ENCODE data around the gene GEN1.

Gene GEN1, protein sequence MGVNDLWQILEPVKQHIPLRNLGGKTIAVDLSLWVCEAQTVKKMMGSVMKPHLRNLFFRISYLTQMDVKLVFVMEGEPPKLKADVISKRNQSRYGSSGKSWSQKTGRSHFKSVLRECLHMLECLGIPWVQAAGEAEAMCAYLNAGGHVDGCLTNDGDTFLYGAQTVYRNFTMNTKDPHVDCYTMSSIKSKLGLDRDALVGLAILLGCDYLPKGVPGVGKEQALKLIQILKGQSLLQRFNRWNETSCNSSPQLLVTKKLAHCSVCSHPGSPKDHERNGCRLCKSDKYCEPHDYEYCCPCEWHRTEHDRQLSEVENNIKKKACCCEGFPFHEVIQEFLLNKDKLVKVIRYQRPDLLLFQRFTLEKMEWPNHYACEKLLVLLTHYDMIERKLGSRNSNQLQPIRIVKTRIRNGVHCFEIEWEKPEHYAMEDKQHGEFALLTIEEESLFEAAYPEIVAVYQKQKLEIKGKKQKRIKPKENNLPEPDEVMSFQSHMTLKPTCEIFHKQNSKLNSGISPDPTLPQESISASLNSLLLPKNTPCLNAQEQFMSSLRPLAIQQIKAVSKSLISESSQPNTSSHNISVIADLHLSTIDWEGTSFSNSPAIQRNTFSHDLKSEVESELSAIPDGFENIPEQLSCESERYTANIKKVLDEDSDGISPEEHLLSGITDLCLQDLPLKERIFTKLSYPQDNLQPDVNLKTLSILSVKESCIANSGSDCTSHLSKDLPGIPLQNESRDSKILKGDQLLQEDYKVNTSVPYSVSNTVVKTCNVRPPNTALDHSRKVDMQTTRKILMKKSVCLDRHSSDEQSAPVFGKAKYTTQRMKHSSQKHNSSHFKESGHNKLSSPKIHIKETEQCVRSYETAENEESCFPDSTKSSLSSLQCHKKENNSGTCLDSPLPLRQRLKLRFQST

DNA sequence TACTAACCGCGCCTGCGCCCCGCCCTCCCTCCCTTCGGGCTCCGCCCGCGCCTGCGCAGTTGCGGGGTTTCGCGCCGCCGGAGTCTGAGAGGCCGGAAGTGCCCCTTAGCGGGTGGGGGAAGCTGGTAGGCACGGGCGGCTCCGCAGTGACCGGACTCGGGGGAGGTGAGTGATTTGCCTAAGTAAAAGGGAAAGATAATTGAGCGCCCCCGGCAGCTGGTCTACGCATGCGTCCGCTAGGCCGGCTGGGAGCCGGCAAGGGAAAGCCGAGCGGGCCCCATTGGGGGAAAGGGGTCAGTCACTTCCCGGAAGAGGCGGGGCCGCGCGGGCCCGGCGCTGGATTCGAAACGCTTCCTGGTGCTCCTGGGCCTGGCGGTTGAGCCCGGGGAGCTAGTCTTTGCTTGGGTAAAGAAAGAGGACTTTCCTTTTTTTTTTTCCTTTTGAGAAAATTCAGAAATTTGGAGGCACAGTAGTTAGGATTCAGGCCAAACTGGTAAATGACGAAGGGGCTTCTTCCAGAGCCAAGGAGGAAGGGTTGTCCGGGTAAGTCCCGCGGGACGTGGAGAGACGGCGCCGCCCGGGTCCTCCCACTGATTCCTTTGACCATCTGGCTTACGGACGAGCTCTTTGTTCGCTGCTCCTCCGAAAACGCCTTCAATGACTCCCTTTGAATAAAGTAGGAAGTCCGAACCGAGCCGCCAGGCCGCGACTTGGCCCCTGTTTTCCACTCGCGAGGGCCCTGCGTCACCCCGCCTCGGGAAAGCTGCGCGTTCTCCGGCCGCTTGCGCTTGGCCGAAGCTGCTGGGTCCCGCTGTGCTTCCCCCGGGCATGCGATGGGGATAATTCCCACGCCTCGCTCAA is at the start of gene GEN1, which contains the start of gene SMC6:
Gene GEN1 (plus strand): TSS at position 336 of the 861 bp plus-strand sequence. CDS start 5,806 bp downstream, outside the sequence.
Gene SMC6 (minus strand): TSS at position 8 of the 861 bp plus-strand sequence. CDS start 7,864 bp downstream, outside the sequence.
- Mint-ChIP-seq H3K4me3 (peak within 1 kb of the TSS; percentile 88), H3K27me3 (no peaks in the 10 kb centered on the region), H3K27ac (ENCODE audit: low read depth) (peak within 1 kb of the TSS; percentile 97), H3K4me1 (peaks cover 29% of the 10 kb centered on the region), H3K9me3 (no peaks in the 10 kb centered on the region), H3K36me3 (ENCODE audit: insufficient read depth) (peaks cover 10% of the 10 kb centered on the region)
- ATAC-seq (replicated peaks; ENCODE audit: extremely low read depth, poor library complexity, severe bottlenecking) (peak; percentile 79), DNase-seq (ENCODE audit: low spot score in 2 of 2) (peak; percentile 86 to 87)

DNA sequence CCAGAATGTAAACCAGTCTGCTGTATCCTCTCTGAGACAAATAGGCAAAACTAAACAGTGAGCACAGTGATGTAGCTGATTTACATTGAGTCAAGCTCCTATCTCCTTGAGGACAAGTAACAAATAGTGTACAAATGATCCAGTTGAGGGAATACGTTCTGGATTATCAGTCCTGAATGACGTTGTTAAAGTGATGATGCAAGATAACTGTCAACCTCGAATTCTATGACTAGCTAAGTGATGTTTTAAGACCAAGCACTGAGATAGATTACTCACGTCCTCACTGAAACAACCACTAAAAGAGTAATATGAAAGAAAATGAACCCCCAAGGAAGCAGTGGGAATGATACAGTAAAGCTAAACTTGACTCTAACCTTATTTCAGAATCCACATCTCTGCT is 47.1 kb upstream of the GEN1 start:
- H3K9me3 Mint-ChIP-seq, result no peaks in the 10 kb centered on the region
- H3K27me3 Mint-ChIP-seq, result no peaks in the 10 kb centered on the region
- H3K4me3 Mint-ChIP-seq, result no peak overlapping the region
- no peak overlapping the region for H3K27ac Mint-ChIP-seq (ENCODE audit: low read depth)
- no peaks in the 10 kb centered on the region for H3K4me1 Mint-ChIP-seq
- DNase-seq (ENCODE audit: low spot score in 2 of 2), result no peak
- ATAC-seq (replicated peaks; ENCODE audit: extremely low read depth, poor library complexity, severe bottlenecking), result no peak
- peaks cover 18% of the 10 kb centered on the region for H3K36me3 Mint-ChIP-seq (ENCODE audit: insufficient read depth)

DNA sequence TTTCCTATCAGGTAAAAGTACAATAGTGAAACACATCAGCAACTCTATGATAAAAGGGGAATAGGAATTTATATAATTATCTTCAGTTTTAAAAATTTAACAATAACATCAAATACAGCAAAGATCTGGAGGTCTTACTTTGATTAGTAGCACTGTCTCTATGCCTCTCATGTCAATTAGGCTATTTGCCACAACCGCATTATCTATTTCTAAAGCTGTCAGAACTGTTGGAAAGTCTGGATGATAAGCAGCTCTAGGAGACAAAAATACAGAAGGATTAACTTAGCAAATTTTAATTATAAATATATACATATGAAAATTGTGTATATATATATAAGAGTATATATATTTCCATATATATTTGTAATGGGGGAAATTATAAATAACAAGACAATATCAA is 45.4 kb upstream of the GEN1 start:
- H3K4me3 Mint-ChIP-seq, result no peak overlapping the region
- H3K27me3 Mint-ChIP-seq, result no peaks in the 10 kb centered on the region
- peaks cover 21% of the 10 kb centered on the region for H3K36me3 Mint-ChIP-seq (ENCODE audit: insufficient read depth)
- ATAC-seq (replicated peaks; ENCODE audit: extremely low read depth, poor library complexity, severe bottlenecking), result no peak
- H3K9me3 Mint-ChIP-seq, result no peaks in the 10 kb centered on the region
- H3K4me1 Mint-ChIP-seq, result no peaks in the 10 kb centered on the region
- no peak overlapping the region for H3K27ac Mint-ChIP-seq (ENCODE audit: low read depth)
- no peak for DNase-seq (ENCODE audit: low spot score in 2 of 2)

DNA sequence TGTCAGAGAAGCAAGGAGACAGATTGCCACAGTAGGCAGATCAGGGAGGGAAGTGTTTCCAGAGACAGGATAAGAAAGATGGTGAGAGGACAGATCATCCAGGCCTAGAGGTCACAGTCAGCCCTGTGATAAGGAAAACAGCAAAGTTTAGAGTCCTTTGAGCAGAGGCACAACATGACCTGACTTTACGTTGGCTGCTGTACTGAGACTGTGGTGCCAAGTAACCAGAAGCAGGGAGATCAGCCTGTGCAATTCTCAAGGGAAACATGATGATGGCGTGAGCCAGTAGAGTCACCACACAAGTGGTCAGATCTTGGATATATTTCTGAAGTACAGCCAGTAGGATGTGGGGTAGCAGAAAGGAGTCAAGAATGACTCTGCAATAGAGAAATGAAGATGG is 44.0 kb upstream of the GEN1 start:
- H3K9me3 Mint-ChIP-seq, result no peaks in the 10 kb centered on the region
- no peak overlapping the region for H3K4me3 Mint-ChIP-seq
- H3K27ac Mint-ChIP-seq (ENCODE audit: low read depth), result no peak overlapping the region
- peaks cover 30% of the 10 kb centered on the region for H3K36me3 Mint-ChIP-seq (ENCODE audit: insufficient read depth)
- no peak for DNase-seq (ENCODE audit: low spot score in 2 of 2)
- ATAC-seq (replicated peaks; ENCODE audit: extremely low read depth, poor library complexity, severe bottlenecking), result no peak
- H3K4me1 Mint-ChIP-seq, result no peaks in the 10 kb centered on the region
- no peaks in the 10 kb centered on the region for H3K27me3 Mint-ChIP-seq

DNA sequence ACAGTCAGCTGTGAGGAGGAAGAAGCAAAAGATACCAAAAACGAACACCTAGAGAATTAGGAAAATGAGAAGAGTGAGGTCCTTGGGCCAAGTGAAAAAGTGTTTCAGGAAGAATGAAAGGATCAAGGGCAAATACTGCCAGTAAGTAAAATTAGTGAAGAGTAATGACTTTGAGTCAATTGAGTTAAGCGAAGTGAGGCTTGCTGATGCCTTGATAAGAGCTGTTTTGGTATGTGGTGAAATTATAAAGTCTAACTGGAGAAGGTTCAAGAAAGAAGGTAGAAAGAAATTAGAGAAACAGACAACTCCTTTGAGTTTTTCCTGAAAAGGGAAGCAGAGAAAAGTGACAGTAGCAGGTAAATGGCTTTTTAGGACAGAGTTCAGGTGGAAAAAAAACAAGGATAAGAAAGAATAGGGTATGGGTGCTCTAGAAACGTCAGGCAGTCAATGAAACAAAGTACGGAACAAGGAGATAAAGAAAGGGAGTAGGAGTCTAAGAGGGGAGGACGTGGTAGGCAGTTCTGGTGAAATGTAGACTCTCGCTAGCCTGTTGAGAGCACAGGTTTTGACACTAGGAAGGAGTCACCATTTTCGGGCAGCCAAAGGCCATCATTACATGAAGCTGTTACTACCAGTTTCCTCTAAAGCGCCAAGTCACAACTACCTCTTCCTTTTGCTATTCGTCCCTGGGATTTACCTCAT is 43.2 kb upstream of the GEN1 start:
- no peaks in the 10 kb centered on the region for H3K4me1 Mint-ChIP-seq
- H3K27ac Mint-ChIP-seq (ENCODE audit: low read depth), result no peak overlapping the region
- no peaks in the 10 kb centered on the region for H3K9me3 Mint-ChIP-seq
- peaks cover 27% of the 10 kb centered on the region for H3K36me3 Mint-ChIP-seq (ENCODE audit: insufficient read depth)
- DNase-seq (ENCODE audit: low spot score in 2 of 2) (no peak), ATAC-seq (replicated peaks; ENCODE audit: extremely low read depth, poor library complexity, severe bottlenecking) (no peak)
- no peak overlapping the region for H3K4me3 Mint-ChIP-seq
- H3K27me3 Mint-ChIP-seq, result no peaks in the 10 kb centered on the region

DNA sequence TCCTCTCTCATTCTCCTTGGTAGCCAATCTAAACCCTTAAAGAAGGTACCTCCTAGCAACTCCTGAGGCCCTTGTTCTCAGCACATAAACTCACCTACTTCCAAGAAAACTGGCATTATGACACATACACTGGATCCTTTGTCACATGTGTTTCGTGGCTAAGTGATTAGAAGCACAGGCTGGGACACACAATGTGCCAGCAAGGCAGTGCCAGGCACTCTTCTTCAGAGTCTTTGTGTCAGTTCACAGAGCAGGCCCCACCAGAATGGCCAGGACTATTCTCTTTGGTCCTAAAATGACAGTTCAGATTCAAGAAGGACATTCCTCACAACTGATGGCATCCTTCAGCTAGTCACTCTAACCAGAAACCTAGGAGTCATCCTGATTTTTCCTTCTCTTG is 40.6 kb upstream of the GEN1 start:
- DNase-seq (ENCODE audit: low spot score in 2 of 2), result no peak

DNA sequence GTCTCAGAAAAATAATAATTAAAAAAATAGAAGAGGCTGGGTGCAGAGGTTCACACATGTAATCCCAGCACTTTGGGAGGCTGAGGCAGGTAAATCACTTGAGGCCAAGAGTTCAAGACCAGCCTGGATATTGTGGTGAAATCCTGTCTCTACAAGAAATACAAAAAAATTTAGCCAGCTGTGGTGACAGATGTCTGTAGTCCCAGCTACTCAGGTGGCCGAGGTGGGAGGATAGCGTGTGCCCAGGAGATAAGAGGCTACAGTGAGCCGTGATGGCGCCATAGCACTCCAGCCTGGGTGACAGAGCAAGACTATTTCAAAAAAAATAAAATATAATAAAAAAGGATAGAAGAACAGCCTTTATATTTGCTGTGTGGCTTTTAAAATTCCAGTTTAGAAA is 36.3 kb upstream of the GEN1 start:
- peaks cover 31% of the 10 kb centered on the region for H3K36me3 Mint-ChIP-seq (ENCODE audit: insufficient read depth)
- no peak overlapping the region for H3K27ac Mint-ChIP-seq (ENCODE audit: low read depth)
- ATAC-seq (replicated peaks; ENCODE audit: extremely low read depth, poor library complexity, severe bottlenecking), result no peak
- no peaks in the 10 kb centered on the region for H3K27me3 Mint-ChIP-seq
- no peaks in the 10 kb centered on the region for H3K9me3 Mint-ChIP-seq
- H3K4me1 Mint-ChIP-seq, result no peaks in the 10 kb centered on the region
- H3K4me3 Mint-ChIP-seq, result no peak overlapping the region
- DNase-seq (ENCODE audit: low spot score in 2 of 2), result no peak

More for the DNA sequence above, 40.6 kb upstream of the GEN1 start:
- Mint-ChIP-seq H3K27ac (ENCODE audit: low read depth) (no peak overlapping the region), H3K4me3 (no peak overlapping the region), H3K4me1 (no peaks in the 10 kb centered on the region), H3K36me3 (ENCODE audit: insufficient read depth) (peaks cover 27% of the 10 kb centered on the region), H3K9me3 (no peaks in the 10 kb centered on the region), H3K27me3 (no peaks in the 10 kb centered on the region)
- no peak for ATAC-seq (replicated peaks; ENCODE audit: extremely low read depth, poor library complexity, severe bottlenecking)

DNA sequence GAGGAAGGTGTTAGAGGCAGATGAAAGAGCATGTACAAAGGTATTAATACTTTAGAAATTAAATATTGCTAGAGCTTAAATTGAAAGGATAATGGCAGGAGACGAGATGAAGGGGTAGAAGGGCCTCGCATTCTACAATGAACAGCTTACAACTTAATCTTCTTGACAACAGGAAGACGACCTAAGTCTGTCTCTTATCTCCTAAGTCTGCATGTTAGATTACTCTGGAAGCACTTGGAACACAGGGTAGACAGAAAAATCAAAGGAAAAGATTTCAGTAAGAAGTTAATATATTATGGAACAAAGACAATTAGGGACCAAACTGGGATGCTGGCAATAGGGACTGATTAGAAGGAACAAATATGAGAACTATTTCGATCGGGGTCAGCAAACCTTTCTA is 35.2 kb upstream of the GEN1 start:
- no peak for ATAC-seq (replicated peaks; ENCODE audit: extremely low read depth, poor library complexity, severe bottlenecking)
- no peak overlapping the region for H3K27ac Mint-ChIP-seq (ENCODE audit: low read depth)
- peaks cover 24% of the 10 kb centered on the region for H3K36me3 Mint-ChIP-seq (ENCODE audit: insufficient read depth)
- no peaks in the 10 kb centered on the region for H3K27me3 Mint-ChIP-seq
- no peak overlapping the region for H3K4me3 Mint-ChIP-seq
- no peaks in the 10 kb centered on the region for H3K9me3 Mint-ChIP-seq
- no peak for DNase-seq (ENCODE audit: low spot score in 2 of 2)
- no peaks in the 10 kb centered on the region for H3K4me1 Mint-ChIP-seq

DNA sequence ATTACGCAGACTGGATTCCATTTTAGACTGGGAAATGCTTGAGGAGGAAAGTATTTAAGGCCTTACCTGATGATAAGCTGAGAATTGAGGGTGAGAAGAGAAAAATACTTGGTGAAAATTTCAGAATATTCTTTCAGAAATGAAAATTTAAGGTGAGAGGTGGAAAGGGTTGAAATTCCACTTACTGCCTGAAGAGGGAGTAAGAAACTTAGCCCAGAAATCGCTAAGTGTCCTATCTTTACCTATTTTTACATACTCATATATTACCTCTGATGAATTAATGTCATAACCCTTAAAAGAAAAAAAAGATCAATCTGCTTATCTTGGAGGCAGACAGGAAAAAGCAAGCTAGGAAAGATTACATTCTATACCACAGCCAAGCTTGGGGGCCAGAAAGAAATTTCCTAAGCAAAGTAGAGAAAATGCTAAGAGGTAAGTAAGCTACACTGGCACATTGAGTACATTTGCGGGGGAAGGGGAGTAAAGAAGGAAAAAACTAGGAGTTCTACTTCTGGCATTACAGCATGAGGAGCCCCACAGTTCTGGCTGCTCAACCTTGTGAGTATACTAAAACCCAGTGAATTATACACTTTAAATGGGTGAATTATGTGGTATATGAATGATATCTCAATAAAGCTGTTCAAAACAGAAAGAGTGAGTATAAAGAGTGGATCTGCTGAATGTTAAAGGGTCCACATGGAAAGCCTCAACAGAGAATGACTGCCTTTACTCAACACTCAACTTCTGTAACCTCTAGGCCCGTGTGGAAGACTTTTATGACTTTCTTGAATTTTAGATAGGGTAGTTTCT is 34.2 kb upstream of the GEN1 start:
- Mint-ChIP-seq H3K4me3 (no peak overlapping the region), H3K27ac (ENCODE audit: low read depth) (no peak overlapping the region), H3K4me1 (no peaks in the 10 kb centered on the region), H3K27me3 (no peaks in the 10 kb centered on the region), H3K36me3 (ENCODE audit: insufficient read depth) (peaks cover 13% of the 10 kb centered on the region), H3K9me3 (no peaks in the 10 kb centered on the region)
- ATAC-seq (replicated peaks; ENCODE audit: extremely low read depth, poor library complexity, severe bottlenecking), result no peak
- DNase-seq (ENCODE audit: low spot score in 2 of 2), result no peak

DNA sequence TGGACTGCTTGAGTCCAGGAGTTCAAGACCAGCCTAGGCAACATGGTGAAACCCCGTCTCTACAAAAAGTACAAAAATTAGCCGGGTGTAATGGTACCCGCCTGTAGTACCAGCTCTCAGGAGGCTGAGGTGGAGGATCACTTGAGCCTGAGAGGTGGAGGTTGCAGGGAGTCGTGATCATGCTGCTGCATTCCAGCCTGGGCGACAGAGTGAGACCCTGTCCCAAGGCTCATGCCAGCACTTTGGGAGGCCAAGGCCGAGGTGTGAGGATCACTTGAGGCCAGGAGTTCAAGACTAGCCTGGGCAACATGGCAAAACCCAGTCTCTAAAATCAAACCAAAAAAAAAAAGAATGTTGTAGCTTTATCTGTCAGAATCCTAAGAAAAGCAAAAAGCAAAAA is 25.7 kb upstream of the GEN1 start:
- Mint-ChIP-seq H3K27ac (ENCODE audit: low read depth) (no peak overlapping the region), H3K27me3 (no peaks in the 10 kb centered on the region), H3K9me3 (no peaks in the 10 kb centered on the region), H3K36me3 (ENCODE audit: insufficient read depth) (peaks cover 24% of the 10 kb centered on the region), H3K4me3 (no peak overlapping the region), H3K4me1 (no peaks in the 10 kb centered on the region)
- DNase-seq (ENCODE audit: low spot score in 2 of 2) (no peak), ATAC-seq (replicated peaks; ENCODE audit: extremely low read depth, poor library complexity, severe bottlenecking) (no peak)

DNA sequence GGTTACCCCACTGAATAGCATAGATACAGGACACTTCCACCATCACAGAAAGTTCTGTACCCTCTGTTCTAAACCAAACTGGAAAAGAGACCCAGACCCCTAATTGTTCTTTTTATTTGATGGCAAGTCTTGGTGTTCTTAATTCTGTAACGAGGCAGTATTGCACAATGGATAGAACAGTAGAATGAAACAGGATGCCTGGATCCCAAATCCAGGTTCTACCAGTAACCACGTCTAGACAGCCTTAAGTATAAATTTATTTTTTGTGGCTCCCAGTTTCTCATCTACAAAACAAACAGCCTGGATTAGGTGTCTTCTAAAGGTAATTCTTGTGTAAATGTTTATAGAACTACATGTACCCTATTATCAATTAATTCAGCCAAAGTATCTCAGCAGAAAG is 24.1 kb upstream of the GEN1 start:
- Mint-ChIP-seq H3K4me1 (no peaks in the 10 kb centered on the region), H3K36me3 (ENCODE audit: insufficient read depth) (peaks cover 28% of the 10 kb centered on the region), H3K27ac (ENCODE audit: low read depth) (no peak overlapping the region), H3K9me3 (no peaks in the 10 kb centered on the region), H3K27me3 (no peaks in the 10 kb centered on the region), H3K4me3 (no peak overlapping the region)
- DNase-seq (ENCODE audit: low spot score in 2 of 2) (no peak), ATAC-seq (replicated peaks; ENCODE audit: extremely low read depth, poor library complexity, severe bottlenecking) (no peak)

All from central memory CD8-positive, alpha-beta T cell (primary cell).